ENCODE measurements around the gene VCAM1. TPM values are rescaled to one million over a fixed set of nuclear protein-coding genes. Genes with fewer than 3 reads are reported as not detected.
A peak's percentile ranks its signal among the peaks of the same experiment; 100 is the strongest.

Gene VCAM1
- polyA plus RNA-seq, 4 donors, result 27.6 to 49.4 (median 40.8) TPM

DNA sequence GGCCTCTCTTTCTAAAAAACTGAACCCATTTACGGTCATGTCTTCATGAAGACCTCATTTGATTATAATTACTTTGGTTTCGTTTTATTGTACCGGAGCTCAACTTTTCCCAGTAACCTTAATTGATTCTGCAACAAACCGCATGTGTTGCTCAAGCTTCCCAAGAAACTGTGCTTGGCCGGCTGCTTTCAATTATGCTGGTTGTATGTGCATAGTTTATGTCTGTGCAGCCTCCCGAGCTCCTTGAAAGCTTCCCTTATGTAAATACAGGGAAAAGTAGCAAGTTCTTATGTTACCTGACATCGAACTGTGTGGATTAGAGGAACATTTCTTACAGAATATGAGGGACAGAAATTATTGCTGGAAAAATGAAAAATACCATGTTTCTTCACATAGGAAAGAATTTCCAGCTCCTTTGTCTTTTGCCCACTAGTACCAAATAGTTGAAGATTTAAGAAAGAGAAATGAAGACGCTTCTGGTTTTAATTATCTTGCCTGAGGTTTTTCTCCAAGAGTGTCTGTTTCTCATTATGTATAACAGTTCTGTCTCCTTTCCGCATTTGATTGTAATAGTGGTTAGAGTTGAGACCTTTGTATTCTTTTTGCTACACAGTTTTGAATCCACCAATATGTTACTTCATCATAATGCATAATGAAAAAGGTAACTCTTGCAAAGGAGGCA, 2.1 kb downstream of the VCAM1 start:
- no peak for DNase-seq (ENCODE audit: low read depth in 4 of 4, low spot score in 2 of 4)

- no peak for DNase-seq (ENCODE audit: low read depth in 4 of 4, low spot score in 2 of 4)
These were observed 2.7 kb downstream of the VCAM1 start for GRCh38 chr1:100722221-100722620.

DNA sequence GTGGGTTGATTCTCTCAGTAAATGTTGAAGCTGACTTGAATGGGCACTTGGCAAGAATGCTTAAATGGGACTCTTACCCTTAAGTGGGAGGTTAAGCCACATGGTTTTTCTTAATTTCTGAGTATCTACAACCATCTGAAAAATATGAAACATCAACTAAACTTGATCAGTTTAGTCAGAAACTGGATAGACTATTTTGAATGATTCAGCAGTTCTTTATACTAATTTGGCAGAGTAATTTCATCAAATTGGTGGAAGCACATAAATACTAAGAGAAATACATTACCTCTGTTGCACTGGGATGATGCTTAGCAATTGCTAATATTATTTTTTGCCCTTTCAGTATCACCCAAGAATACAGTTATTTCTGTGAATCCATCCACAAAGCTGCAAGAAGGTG, 4.7 kb downstream of the VCAM1 start:
- no peak for DNase-seq (ENCODE audit: low read depth in 4 of 4, low spot score in 2 of 4)

DNA sequence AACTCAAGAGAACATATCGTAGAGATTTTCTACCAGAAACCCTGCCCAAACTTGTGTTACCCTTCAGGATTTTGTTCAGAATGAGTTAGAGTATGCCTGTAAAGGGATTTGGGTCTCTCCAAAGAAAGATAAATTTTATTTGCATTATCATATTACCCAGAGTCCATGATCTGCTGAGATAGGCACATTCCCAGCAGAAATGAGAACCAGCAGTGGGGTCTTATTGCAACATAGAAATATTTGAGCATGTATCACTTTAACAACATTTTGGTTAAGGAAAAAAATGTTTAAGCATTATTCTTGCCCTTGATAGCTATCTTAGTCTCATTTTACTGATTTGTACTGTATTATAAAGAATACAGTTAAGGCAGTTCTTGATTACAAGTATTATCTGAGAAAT, 10.6 kb downstream of the VCAM1 start:
- DNase-seq (ENCODE audit: low read depth in 4 of 4, low spot score in 2 of 4), result no peak

DNA sequence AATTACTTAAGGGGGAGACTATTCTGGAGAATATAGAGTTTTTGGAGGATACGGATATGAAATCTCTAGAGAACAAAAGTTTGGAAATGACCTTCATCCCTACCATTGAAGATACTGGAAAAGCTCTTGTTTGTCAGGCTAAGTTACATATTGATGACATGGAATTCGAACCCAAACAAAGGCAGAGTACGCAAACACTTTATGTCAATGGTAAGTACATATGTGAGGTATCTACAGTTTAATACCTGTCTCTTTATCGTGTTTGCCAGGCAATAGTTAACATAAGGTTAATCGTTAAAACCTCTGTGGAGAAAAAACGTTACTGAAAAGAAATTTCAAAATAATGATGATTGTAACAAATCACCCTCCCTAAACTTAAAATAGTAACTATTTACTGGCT, 11.8 kb downstream of the VCAM1 start:
- DNase-seq (ENCODE audit: low read depth in 4 of 4, low spot score in 2 of 4), result no peak

- DNase-seq (ENCODE audit: low read depth in 4 of 4, low spot score in 2 of 4), result no peak
These were observed 12.2 kb downstream of the VCAM1 start for GRCh38 chr1:100731758-100732157.

- DNase-seq (ENCODE audit: low read depth in 4 of 4, low spot score in 2 of 4), result peak in 1 of 4 donors; percentile 49
These were observed 15.1 kb downstream of the VCAM1 start for GRCh38 chr1:100734676-100735075.

DNA sequence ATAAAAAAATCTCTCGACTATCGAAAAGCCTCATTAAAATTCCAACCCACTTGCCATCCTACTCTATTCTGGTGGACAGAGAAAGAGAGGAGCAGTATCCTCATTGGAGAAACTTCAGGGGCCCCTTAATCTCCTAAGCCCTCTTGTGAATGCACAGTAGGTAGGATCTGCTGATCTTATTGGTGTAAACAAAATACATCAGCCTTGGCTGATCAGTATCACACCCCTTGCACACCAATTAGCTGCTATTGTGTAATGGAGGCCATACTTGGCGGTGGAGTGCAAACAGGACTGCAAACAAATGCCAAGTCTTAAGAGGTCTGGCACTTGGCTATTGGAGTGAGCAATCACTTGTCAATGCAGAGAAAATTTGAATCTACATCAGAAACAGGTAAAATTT, 15.7 kb downstream of the VCAM1 start:
- no peak for DNase-seq (ENCODE audit: low read depth in 4 of 4, low spot score in 2 of 4)

DNA sequence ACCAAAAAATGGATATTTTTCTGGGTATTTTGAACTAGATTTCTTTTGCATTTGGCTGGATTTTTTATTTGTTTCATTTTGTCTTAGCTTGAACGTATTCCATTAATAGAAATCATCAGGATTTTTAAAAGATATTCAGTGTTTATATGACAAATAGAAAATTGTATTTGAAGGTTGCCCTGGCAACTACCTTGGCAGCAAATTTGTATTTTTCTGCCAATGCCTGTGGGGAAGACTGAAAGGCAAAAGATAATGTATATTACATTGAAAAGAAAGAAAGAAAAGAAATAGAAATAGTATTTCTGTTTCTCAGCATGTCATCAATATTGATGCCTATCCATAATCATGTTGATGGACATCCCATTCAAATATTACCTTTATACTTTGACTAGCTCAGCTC, 16.8 kb downstream of the VCAM1 start:
- no peak for DNase-seq (ENCODE audit: low read depth in 4 of 4, low spot score in 2 of 4)

GRCh38 chr1:100736746-100737145, 17.2 kb downstream of the VCAM1 start:
- no peak for DNase-seq (ENCODE audit: low read depth in 4 of 4, low spot score in 2 of 4)

GRCh38 chr1:100746542-100746932, 27.0 kb downstream of the VCAM1 start:
- no peak for DNase-seq (ENCODE audit: low read depth in 4 of 4, low spot score in 2 of 4)

DNA sequence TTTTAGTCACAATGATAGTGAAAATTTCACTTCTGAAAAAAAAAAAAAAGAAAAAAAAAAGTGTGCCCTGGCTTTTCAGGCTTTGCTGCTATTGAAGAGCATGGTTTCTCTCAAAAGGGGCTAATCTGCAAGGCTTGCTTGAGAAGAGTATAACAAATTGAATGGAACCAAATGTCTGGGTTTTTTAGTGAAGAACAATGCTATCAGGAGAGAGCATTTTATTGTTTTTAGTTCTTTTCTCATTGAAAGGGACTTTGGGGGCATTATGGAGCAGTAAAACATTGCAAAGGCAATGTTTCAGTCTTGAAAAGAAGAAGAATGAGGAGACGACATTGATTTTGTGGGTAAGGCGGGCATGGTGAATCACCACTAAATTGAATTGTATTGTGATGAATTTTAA, 28.2 kb downstream of the VCAM1 start:
- DNase-seq (ENCODE audit: low read depth in 4 of 4, low spot score in 2 of 4), result no peak

- no peak for DNase-seq (ENCODE audit: low read depth in 4 of 4, low spot score in 2 of 4)
These were observed 30.7 kb downstream of the VCAM1 start for GRCh38 chr1:100750005-100750885.

DNA sequence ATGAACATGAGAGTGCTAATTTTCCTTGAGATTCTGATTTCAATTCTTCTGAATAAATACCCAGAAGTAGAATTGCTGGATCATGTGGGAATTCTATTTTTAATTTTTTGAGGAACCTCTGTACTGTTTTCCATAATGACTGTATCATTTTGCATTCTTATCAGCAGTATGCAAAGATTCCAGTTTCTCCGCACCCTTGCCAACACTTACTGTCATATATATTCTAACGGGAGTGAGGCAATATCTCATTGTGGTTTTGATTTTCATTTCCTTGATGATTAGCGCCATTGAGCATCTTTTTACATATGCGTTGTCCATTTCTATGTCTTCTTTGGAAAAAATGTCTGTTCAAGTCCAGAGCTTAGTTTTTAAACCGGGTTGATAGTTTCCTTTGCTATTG, 33.2 kb downstream of the VCAM1 start:
- DNase-seq (ENCODE audit: low read depth in 4 of 4, low spot score in 2 of 4), result no peak

DNA sequence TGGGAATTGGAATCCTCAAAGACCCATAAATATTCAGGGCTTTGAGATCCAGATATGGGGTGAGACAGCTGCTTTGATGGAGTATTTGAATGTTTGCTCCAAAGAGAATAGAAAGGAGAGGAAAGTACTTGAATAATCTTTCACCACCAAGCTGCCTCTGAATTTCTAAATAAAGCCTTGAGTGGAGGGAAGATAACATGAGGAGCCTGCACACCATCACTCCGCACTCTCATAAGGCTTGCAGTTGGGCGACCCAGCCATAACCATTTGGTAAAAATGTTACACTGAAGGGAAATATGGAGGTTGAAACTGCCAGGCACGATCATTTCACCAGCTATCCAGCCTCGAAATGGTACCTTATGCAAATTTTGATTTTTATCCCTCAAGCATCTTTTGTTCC, 38.4 kb downstream of the VCAM1 start:
- no peak for DNase-seq (ENCODE audit: low read depth in 4 of 4, low spot score in 2 of 4)

GRCh38 chr1:100759188-100759587, 39.6 kb downstream of the VCAM1 start:
- no peak for DNase-seq (ENCODE audit: low read depth in 4 of 4, low spot score in 2 of 4)

DNA sequence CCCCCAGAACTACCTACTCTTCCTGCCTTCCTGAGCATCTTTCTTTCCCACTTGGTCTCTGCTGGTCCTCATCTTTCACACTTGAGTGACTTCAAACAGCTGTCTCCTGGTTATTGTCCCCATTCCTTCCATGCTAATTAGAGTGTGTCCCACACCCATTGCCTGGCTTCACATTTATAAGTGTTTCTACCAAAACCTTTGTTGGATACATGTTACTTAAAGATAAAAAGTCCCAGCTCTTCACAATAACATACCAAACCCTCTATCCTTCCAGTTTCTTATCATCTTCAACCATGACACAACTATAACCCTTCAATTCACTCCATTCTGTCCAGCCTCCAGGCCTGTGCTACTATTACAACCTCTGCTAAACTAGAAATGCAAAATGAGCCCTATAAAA, 41.0 kb downstream of the VCAM1 start:
- DNase-seq (ENCODE audit: low read depth in 4 of 4, low spot score in 2 of 4), result no peak

DNA sequence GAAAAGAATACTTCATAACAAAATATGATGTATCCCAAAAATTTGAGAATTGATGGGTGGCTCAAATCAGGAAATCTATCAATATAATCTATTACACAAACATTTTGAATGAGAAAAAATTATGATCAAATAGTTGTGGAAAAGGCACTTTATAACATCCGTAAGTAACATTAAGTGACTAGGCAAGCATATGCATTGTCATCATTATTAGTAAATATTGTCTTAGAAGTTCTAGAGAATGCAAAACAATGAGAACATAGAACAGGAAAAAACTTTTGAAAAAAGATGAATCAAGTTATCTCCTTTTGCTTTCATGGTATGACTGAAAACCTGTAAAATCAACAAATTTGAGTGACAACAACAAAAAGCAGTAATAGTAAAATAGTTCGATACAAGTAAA, 42.9 kb downstream of the VCAM1 start:
- no peak for DNase-seq (ENCODE audit: low read depth in 4 of 4, low spot score in 2 of 4)

GRCh38 chr1:100767176-100767890, 47.8 kb downstream of the VCAM1 start:
- DNase-seq (ENCODE audit: low read depth in 4 of 4, low spot score in 2 of 4), result no peak

DNA sequence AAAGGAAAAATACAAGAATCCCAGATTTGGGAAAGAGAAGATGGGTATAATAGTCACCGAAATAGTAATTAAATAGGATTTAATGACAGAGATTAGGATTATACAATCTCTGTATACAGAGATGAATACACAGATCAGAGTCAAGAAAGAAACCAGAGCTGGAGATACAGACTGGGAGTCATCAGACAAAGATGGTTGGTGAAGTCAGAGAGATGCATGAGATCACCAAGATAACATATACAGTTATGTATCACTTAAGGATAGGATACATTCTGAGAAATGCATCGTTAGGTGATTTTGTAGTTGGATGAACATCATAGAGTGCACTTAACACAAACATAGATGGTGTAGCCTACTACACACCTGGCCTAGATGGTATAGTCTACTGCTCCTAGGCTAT, 49.8 kb downstream of the VCAM1 start:
- no peak for DNase-seq (ENCODE audit: low read depth in 4 of 4, low spot score in 2 of 4)

- DNase-seq (ENCODE audit: low read depth in 4 of 4, low spot score in 2 of 4), result no peak
These were observed 50.5 kb downstream of the VCAM1 start for GRCh38 chr1:100769906-100770646.

All from left renal cortex interstitium (tissue), 4 donors.